Measurements from ENCODE around the gene PGA4.
"Not testable (repeated sequence)": the region's sequence is repeated elsewhere in the genome, so short reads cannot be mapped to it uniquely, and the experiment has no call there.

PGA4 gene

DNA sequence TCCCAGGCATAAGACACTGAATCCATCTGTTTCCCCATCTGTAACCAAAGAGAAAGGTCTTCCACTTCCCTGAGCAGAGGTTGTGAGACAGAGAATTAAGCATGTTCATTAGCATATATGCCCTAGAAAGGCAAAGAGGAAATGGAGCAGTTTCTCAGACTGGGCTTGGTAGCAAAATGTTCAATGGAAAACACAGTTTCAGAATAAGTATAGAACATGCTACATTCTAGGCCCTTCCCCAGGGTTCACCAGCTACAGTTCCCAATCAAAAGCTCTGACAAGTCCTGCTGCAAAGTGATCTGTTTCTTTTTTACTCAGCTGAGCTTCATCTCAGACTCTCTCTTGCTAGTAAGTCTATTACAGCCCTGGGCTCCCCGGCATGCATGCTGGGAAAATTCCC lies 30.2 kb downstream of the PGA4 start:
- not testable (repeated sequence) for DNase-seq

DNA sequence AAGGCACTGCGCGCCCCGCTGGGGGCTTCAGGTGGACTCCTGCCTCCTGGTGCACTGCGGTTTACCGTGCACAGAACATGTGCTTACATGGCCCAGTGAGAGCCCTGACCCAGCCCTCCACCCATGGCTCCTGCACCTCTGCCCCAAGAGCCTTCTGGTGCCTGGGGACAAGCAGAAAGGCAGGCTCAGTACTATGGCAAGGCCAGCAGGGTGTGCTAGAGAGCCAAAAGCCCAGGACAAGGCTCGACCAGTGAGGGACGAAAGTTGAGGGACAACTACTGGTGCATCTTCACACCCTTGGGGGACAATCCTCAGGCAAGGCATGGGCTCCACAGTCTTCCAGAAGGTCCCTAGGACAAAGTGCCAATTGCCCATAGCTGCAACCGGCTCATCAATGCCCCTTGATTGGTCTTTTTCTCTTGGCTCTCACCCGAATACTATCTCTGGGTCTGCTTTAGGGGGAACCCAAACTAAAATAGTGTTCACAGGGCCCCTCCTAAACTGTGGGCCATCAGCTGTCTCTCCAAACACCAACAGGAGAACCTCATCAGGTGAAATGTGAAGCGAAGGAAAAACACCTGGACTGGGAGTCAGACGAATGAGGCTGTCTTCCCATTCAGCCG lies 32.4 kb downstream of the PGA4 start:
- peak; percentile 74 to 86 (median 85) for DNase-seq

GRCh38 chr11:61256710-61257482 lies 34.7 kb downstream of the PGA4 start:
- peak; percentile 76 to 77 (median 77) for DNase-seq

DNA sequence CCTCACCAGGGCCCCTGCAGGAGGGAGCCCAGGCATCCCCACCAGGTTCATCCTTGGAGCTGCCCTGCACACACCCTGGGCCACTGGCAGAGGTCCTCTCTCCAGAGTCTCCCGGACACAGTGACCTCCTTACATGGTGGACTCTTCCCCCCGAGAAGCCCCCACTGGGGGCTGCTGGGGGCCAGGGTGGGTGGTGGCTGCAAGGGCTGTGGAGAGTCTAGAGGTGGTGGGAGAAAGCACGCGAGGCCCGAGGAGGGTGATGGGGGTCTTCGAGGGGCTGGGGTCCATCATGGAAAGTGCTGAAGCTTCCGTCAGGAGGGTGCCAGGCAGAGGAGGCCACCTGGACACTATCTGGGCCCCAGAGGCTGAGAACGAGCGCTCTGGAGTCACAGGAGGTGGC lies 36.4 kb downstream of the PGA4 start:
- DNase-seq = no peak

- DNase-seq = no peak
These were observed 37.2 kb downstream of the PGA4 start for GRCh38 chr11:61259363-61259762.

DNA sequence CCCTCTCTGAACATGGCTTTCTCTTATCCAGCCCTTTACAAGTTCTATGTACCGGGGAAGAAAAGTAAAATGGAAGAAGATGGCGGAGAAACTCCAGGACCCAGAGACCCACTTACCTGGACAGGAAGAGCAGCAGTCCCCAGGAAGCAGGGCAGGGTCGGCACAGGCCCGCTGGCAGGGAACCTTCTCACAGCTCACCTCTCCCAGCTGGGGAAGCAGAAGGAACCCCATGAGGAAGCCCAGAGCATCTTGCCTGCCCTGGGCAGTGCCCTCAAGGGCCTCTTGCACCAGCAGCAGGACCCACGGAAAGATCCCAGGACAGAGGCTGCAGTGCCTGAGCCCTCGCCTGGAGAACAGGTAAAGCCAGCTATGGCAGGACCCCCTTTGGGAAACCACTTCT lies 42.2 kb downstream of the PGA4 start:
- DNase-seq = no peak

- no peak for DNase-seq
These were observed 42.6 kb downstream of the PGA4 start for GRCh38 chr11:61264795-61265194.

GRCh38 chr11:61265357-61265756 lies 43.2 kb downstream of the PGA4 start:
- DNase-seq = no peak

- DNase-seq = no peak
These were observed 44.5 kb downstream of the PGA4 start for GRCh38 chr11:61266602-61267001.

GRCh38 chr11:61267437-61267841 lies 45.3 kb downstream of the PGA4 start:
- no peak for DNase-seq

DNA sequence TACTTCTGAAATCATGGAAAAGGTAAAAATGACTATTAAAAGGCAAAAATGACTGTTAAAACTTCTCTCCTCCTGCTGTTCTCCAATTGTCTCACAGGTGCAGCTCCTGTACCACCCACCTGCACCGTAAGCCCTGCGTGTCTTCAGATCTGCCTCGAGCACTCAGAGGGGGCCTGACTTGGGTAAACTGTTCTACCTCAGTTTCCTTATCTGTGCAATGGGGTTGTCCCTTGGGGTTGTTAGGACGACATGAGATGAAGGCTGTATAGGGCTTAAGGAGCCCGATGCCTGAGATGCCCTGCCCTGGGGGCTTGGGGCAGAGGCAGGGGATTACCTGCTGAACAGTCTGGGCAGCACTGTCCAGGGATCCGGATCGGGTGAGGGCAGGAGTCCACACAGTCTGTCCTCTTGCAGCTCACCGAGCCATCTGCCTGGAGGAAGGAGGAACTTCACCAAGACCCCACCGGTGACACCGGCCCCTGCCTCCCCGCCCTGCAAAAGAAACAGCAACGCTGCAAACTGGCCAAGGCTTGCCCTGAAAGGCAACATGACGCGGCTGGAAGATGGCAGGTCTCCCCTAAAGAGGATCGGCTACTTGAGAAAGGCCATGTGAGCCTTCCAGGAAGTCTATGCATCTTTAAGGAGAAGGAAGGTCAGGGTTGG lies 46.6 kb downstream of the PGA4 start:
- no peak for DNase-seq

- peak; percentile 54 to 71 (median 67) for DNase-seq
These were observed 48.4 kb downstream of the PGA4 start for GRCh38 chr11:61270354-61271076.

DNA sequence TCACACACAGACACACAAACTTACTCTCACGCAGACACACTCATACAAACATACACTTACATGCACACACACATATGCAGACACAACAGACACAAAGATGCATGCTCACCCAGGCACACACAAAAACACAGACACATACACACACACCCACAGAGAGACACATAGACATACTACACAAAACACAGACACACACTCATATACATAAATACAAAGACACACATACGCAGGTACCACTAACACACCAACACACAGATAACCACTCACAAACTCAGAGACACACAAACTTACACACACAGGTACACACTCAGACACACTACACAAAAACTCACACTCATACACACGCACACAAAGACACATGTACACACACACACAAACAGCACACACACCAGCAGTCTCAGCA lies 50.6 kb downstream of the PGA4 start:
- no peak for DNase-seq

DNA sequence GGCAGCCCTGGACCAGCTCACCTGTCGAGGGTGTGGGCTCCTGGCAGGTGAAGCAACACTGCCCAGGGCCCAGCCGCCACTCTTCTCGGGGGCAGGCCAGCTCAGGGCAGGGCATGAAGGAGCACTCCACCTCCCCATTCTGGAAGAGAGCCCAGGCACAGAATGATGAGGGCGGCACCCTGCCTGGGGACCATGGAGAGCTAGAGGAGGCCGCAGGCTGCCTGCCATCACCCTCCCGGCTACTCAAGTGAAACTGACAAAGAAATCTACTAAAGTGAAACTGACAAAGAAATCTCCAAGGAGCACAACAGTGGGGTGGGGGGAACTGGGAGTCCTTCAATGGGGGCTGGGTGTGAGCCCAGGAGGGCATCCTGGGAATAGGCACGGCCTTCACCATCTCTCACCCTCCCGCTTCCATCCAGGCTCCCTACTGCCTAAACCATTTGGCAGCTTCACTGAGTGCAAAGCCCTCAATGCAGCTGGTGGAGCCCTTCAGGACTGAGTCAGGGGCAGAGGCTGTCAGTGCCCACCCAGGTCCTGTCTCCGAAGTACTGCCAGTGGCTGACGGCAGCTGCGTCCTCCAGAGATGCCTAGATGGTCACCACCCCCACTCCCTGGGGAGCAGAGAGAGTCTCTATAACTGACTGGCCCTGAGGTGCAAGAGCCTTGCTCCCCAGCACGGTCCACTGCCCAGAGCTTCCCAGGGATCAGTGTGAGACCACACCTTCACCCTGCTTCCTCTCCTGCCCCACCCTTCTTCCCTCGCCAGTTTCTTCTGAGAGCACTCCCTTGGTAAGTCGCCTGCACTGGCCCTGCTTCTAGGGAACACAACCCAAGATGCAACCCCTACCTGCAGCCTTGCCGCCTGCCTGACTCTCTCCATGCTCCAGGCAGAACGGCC lies 51.3 kb downstream of the PGA4 start:
- DNase-seq = no peak

GRCh38 chr11:61274084-61274483 lies 51.9 kb downstream of the PGA4 start:
- no peak for DNase-seq

- DNase-seq = no peak
These were observed 53.0 kb downstream of the PGA4 start for GRCh38 chr11:61275191-61275590.

- DNase-seq = no peak
These were observed 55.2 kb downstream of the PGA4 start for GRCh38 chr11:61277186-61278000.

- no peak for DNase-seq
These were observed 55.9 kb downstream of the PGA4 start for GRCh38 chr11:61278001-61278470.

DNA sequence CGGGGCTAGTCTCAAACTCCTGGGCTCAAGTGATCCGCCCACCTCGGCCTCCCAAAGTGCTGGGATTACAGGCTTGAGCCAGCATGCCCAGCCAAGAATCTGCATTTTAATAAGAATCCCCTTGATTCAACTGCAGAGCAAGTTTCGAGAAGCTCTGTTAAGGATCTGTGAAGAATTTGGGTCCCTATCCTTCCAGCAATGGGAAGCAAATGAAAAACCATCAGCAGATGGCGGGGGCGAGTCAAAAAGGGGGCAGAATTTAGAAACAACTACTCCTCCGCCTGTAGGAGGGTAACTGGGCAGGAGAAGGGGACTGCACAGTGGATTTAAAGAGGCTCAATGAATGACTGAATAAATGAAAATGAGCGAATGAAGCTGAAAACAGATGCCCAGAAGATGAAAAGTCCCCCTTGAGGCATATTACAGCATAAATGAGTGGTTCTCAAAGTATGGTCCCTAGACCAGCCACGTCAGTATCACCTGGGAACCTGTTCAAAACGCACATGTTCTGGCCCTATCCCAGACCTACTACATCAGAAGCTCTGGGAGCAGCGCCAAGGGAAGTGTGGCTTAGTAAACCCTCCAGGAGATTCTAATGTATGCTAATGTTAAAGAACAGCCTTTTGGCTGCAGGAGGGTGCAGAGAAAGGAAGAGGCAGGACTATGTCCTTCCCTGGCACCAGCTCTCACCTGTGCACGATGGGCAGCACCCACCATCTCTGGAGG lies 58.0 kb downstream of the PGA4 start:
- no peak for DNase-seq

DNA sequence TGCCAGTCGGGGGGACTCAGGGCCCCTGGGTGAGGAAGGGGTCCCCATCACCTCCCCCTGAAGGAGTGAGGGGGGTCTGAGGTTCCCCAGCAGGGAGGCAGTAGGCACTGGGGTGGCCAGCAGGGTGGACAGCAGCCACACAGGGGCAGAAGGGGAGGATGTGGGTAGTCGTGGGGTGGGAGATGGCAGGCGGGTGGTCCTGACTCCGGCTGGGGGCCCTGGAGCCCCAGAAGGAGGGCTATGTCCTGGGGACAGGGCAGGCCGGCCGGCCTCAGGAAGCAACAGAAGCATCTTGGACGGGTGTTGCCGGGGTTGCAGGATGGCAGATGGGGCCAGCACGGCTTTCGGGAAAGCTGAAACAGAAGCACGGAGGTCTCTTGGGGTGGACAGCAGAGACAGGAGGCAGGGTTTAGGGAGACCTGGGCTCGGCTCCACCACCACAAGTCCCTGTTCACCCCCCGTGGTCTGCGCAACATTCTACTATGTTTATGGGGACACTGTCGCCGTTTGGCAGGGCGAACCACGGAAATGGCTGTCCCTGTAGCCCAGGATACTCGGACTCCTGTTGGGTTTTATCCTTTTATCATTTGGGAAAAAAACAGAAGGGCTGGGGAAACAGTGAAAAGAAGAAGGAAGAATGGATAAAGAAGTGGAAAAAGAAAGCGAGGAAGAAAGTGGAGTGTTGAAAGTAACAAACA lies 58.9 kb downstream of the PGA4 start:
- DNase-seq = no peak
